Natural killer cell (primary cell): Measurements from ENCODE around the gene CPNE8. TPM values are rescaled to one million over a fixed set of nuclear protein-coding genes. Genes with fewer than 3 reads are reported as not detected.

ENCODE experiments used
- ATAC-seq, 3 donors: fragments of 150-1000 bp in 2 of 3; fragments of 200-7000 bp in 1 of 3; cut with Tn5 transposase; 1 replicate in 1 of 3; 2 replicates in 2 of 3; pipeline ENCODE4 v1.10.0; 2021; ENCODE audit warnings: mild to moderate bottlenecking in 2 of 3, moderate library complexity in 2 of 3
- DNase-seq, 2 donors: peaks; one replicate each; pipeline versions ENCODE4 v3.0.0 to v3.0.0-alpha.2; 2013 to 2021; ENCODE audit warnings: mixed read lengths in 1 of 2
- H3K27ac ChIP-seq: one replicate; pipeline ENCODE4 v1.5.1; 2013; ENCODE audit warnings: mild to moderate bottlenecking, low read length
- H3K27me3 ChIP-seq: one replicate; pipeline ENCODE4 v1.6.1; 2013; ENCODE audit warnings: low read length; ENCODE audit not compliant: control insufficient read depth, insufficient read depth
- H3K36me3 ChIP-seq: one replicate; pipeline ENCODE4 v1.6.1; 2013; ENCODE audit warnings: low read length; ENCODE audit not compliant: control insufficient read depth, insufficient read depth
- H3K4me1 ChIP-seq: one replicate; pipeline ENCODE4 v1.6.1; 2013; ENCODE audit warnings: low read length; ENCODE audit not compliant: control insufficient read depth, insufficient read depth
- H3K4me3 ChIP-seq: one replicate; pipeline ENCODE4 v1.5.1; 2013; ENCODE audit warnings: low read length
- H3K9me3 ChIP-seq: one replicate; pipeline ENCODE4 v1.6.1; 2013; ENCODE audit warnings: low read length; ENCODE audit not compliant: control insufficient read depth, insufficient read depth
- H3K27ac Mint-ChIP-seq, 2 donors: one replicate each; pipeline ENCODE4 v1.8.0; 2022; ENCODE audit warnings: mild to moderate bottlenecking in 2 of 2, mixed read lengths in 2 of 2, moderate library complexity in 1 of 2
- H3K27me3 Mint-ChIP-seq, 2 donors: one replicate each; pipeline ENCODE4 v1.8.0; 2022; ENCODE audit warnings: low read depth in 2 of 2, mixed read lengths in 2 of 2
- H3K36me3 Mint-ChIP-seq: one replicate; pipeline ENCODE4 v1.8.0; 2022; ENCODE audit warnings: mixed read lengths
- H3K4me1 Mint-ChIP-seq, 2 donors: one replicate each; pipeline ENCODE4 v1.8.0; 2022; ENCODE audit warnings: mixed read lengths in 2 of 2
- H3K4me3 Mint-ChIP-seq: one replicate; pipeline ENCODE4 v1.8.0; 2022; ENCODE audit warnings: mild to moderate bottlenecking, moderate library complexity, mixed read lengths
- H3K9me3 Mint-ChIP-seq, 2 donors: one replicate each; pipeline ENCODE4 v1.8.0; 2022; ENCODE audit warnings: mixed read lengths in 2 of 2
- CTCF ChIP-seq: fragments of 200-600 bp; IDR thresholded peaks from one replicate; pipeline ENCODE4 v1.8.0; 2022; ENCODE audit warnings: antibody characterized with exemption
- WGBS: methylation state at CpG from one replicate; pipeline ENCODE4 v1.1.7; 2013; ENCODE audit warnings: missing lambda C conversion rate; ENCODE audit not compliant: insufficient coverage; 5-methylcytosine and 5-hydroxymethylcytosine counted together
- intact Hi-C: fragments of 100-400 bp; cut with micrococcal nuclease; formaldehyde crosslinking; loops from one replicate; pipeline ENCODE4 v1.14.2; 2022
- total RNA-seq, 4 donors: library from RNA; stranded (reverse); fragments of 120-200 nt in 1 of 4; gene quantifications; one replicate each; pipeline versions ENCODE4 v1.2.3 to v1.2.4, GENCODE V29; 2013 to 2022

CPNE8 gene
- total RNA-seq, 3 donors from 2014 or later (not counting 1 experiment from before 2014, with no cell fraction given): 6.1 to 8.1 (median 7.9) TPM

GRCh38 chr12:38809832-38810231 is 95.6 kb downstream of the CPNE8 start:
- Histone ChIP-seq H3K4me3 (no peak overlapping the region), H3K36me3 (no peaks in the 10 kb centered on the region), H3K4me1 (no peaks in the 10 kb centered on the region), H3K9me3 (peaks cover 3% of the 10 kb centered on the region), H3K27ac (no peak overlapping the region), H3K27me3 (no peaks in the 10 kb centered on the region)
- ATAC-seq (no peak), DNase-seq (no peak)
- Mint-ChIP-seq H3K9me3 (peaks cover 2 to 4% of the 10 kb centered on the region in 2 donors), H3K27me3 (no peaks in the 10 kb centered on the region), H3K27ac (no peak overlapping the region), H3K36me3 (no peaks in the 10 kb centered on the region), H3K4me1 (peaks cover 0 to 5% of the 10 kb centered on the region in 2 donors), H3K4me3 (no peak overlapping the region)
- intact Hi-C loops: no loop called here
- no peak for TF ChIP-seq CTCF

DNA sequence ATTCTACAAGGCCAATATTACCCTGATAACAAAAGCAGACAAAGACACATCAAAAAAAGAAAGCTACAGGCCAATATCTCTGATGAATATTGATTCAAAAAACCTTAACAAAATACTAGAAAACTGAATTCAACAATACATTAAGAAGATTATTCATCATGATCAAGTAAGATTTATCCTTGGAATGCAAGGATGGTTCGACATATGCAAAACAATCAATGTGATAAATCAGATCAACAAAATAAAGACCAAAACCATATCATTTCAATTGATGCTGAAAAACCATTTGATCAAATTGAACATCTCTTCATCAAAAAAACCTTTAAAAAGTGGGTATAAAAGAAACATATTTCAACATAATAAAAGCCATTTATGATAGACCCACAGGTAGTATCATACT is 117.3 kb downstream of the CPNE8 start:
- Mint-ChIP-seq H3K36me3 (peaks cover 48% of the 10 kb centered on the region), H3K9me3 (peaks cover 18 to 46% of the 10 kb centered on the region in 2 donors), H3K27ac (no peak overlapping the region), H3K4me3 (no peak overlapping the region), H3K27me3 (no peaks in the 10 kb centered on the region), H3K4me1 (peaks cover 5 to 7% of the 10 kb centered on the region in 2 donors)
- no peaks in the 10 kb centered on the region for H3K4me1 ChIP-seq
- WGBS: no CpG with 5 or more reads among the region's 1 CpG
- H3K36me3 ChIP-seq: no peaks in the 10 kb centered on the region
- no peak overlapping the region for H3K4me3 ChIP-seq
- TF ChIP-seq CTCF: no peak
- ATAC-seq (no peak), DNase-seq (no peak)
- intact Hi-C loops: no loop called here
- H3K27ac ChIP-seq: no peak overlapping the region
- H3K27me3 ChIP-seq: no peaks in the 10 kb centered on the region
- no peaks in the 10 kb centered on the region for H3K9me3 ChIP-seq

DNA sequence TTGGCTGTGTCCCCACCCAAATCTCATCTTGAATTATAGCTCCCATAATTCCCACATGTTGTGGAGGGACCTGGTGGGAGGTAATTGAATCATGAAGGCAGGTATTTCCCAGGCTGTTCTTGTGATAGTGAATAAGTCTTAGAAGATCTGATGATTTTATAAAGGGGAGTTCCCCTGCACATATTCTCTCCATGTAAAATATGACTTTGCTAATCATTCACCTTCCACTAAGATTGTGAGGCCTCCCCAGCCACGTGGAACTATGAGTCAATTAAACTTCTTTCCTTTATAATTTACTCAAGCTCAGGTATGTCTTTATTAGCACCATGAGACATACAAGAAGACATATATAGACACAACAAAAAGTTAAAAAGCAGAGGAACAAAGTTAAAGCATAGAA is 120.0 kb downstream of the CPNE8 start:
- intact Hi-C loops: no loop called here
- H3K9me3 Mint-ChIP-seq: peaks cover 12 to 38% of the 10 kb centered on the region in 2 donors

More for the DNA sequence above, 120.0 kb downstream of the CPNE8 start:
- TF ChIP-seq CTCF: no peak
- no peaks in the 10 kb centered on the region for H3K27me3 Mint-ChIP-seq
- 45% methylated on average over 1 of the region's 1 CpG for WGBS
- H3K4me3 Mint-ChIP-seq: no peak overlapping the region
- DNase-seq: no peak
- no peak overlapping the region for H3K27ac ChIP-seq
- peaks cover 41% of the 10 kb centered on the region for H3K36me3 Mint-ChIP-seq
- no peaks in the 10 kb centered on the region for H3K27me3 ChIP-seq
- H3K9me3 ChIP-seq: no peaks in the 10 kb centered on the region
- no peak overlapping the region for H3K27ac Mint-ChIP-seq
- H3K4me1 ChIP-seq: no peaks in the 10 kb centered on the region
- peaks cover 5 to 7% of the 10 kb centered on the region in 2 donors for H3K4me1 Mint-ChIP-seq
- ATAC-seq: no peak
- no peak overlapping the region for H3K4me3 ChIP-seq
- H3K36me3 ChIP-seq: no peaks in the 10 kb centered on the region
